Activated CD4-positive, alpha-beta T cell treated with anti-CD3 and anti-CD28 coated beads, Interleukin-2, amount 10 ng/mL, durations not matched to agents 7 days and 5 days (primary cell): ENCODE data around the gene HMOX2. TPM values are rescaled to one million over a fixed set of nuclear protein-coding genes. Genes with fewer than 3 reads are reported as not detected.

ENCODE experiments used
- CTCF ChIA-PET: fragments of 350-600 bp; sonication (Branson Sonifier 250); formaldehyde crosslinking; loops from one replicate; lab custom pipeline; 2021; ENCODE audit warnings: antibody characterized with exemption; lab: Charles Lee
- POLR2A ChIA-PET: fragments of 350-600 bp; sonication (Branson Sonifier 250); formaldehyde crosslinking; loops from one replicate; lab custom pipeline; 2021; ENCODE audit warnings: antibody characterized with exemption; lab: Charles Lee
- DNase-seq: peaks from one replicate; pipeline ENCODE4 v3.0.0-alpha.2; 2020
- H3K27ac Mint-ChIP-seq: one replicate; pipeline ENCODE4 v1.8.0; 2021; ENCODE audit warnings: mild to moderate bottlenecking, moderate library complexity, mixed read lengths
- H3K27me3 Mint-ChIP-seq: one replicate; pipeline ENCODE4 v1.8.0; 2021; ENCODE audit warnings: mixed read lengths
- H3K36me3 Mint-ChIP-seq: one replicate; pipeline ENCODE4 v1.8.0; 2021; ENCODE audit warnings: low read depth, mixed read lengths
- H3K4me1 Mint-ChIP-seq: one replicate; pipeline ENCODE4 v1.8.0; 2021; ENCODE audit warnings: mixed read lengths
- H3K4me3 Mint-ChIP-seq: one replicate; pipeline ENCODE4 v1.8.0; 2021; ENCODE audit warnings: mild to moderate bottlenecking, moderate library complexity, mixed read lengths
- H3K9me3 Mint-ChIP-seq: one replicate; pipeline ENCODE4 v1.8.0; 2021; ENCODE audit warnings: mixed read lengths
- total RNA-seq, 2 experiments: library from RNA; stranded (reverse); gene quantifications; one replicate each; pipeline ENCODE4 v1.2.3, GENCODE V29; 2021

The HMOX2 gene
- total RNA-seq, 2 experiments from 2014 or later: 86.3 to 107 TPM

DNA sequence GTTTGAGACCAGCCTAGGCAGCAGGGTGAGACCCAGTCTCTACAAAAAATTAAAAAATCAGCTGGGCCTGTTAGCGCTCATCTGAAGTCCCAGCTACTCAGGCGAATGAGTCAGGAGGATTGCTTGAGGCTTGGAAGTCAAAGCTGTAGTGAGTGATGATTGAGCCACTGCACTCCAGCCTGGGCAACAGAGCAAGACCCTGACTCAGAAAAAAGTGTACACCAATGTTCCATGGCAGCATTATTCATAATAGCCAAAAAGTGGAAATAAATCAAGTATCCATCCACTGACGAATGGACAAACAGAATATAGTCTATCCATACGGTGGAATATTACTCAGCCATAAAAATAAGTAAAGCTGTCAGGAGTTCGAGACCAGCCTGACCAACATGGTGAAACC, 4.3 kb upstream of the HMOX2 start:
- DNase-seq: no peak
- peaks cover 9% of the 10 kb centered on the region for H3K36me3 Mint-ChIP-seq
- no peaks in the 10 kb centered on the region for H3K27me3 Mint-ChIP-seq
- no peak overlapping the region for H3K4me3 Mint-ChIP-seq
- H3K27ac Mint-ChIP-seq: no peak overlapping the region
- peaks cover 22% of the 10 kb centered on the region for H3K4me1 Mint-ChIP-seq
- H3K9me3 Mint-ChIP-seq: no peaks in the 10 kb centered on the region
- POLR2A ChIA-PET: no interaction called here
- CTCF ChIA-PET: interaction anchor here (0.6 to 2.0 kb wide), 4 partner anchors 13 to 113 kb away, joined by 3 to 7 read pairs (median 6); no protein-coding TSS in a partner anchor

DNA sequence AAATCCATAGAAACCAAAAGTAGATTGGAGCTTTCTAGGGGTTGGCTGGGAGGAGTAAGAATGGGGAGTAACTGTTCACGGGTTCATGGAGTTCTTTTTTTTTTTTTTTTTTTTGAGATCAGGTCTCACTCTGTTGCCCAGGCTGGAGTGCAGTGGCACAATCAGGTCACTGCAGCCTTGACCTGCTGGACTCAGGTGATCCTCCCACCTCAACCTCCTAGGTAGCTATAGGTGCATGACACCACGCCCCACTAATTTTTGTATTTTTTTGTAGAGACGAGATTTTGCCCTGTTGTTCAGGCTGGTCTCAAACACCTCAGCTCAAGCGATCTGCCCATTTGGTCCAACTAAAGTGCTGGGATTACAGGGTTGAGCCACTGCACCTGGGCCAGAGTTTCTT, 3.3 kb upstream of the HMOX2 start:
- POLR2A ChIA-PET: no interaction called here
- CTCF ChIA-PET: interaction anchor here (1.0 to 1.2 kb wide), 3 partner anchors 14 to 102 kb away, joined by 3 to 6 read pairs (median 3); no protein-coding TSS in a partner anchor
- Mint-ChIP-seq H3K36me3 (peaks cover 12% of the 10 kb centered on the region), H3K27me3 (no peaks in the 10 kb centered on the region), H3K4me1 (peaks cover 26% of the 10 kb centered on the region), H3K27ac (no peak overlapping the region), H3K9me3 (no peaks in the 10 kb centered on the region), H3K4me3 (peak overlapping the region; percentile 0)
- no peak for DNase-seq

- Mint-ChIP-seq H3K27me3 (no peaks in the 10 kb centered on the region), H3K36me3 (peaks cover 16% of the 10 kb centered on the region), H3K27ac (peak within 1 kb of the TSS; percentile 91), H3K4me3 (peak within 1 kb of the TSS; percentile 94), H3K9me3 (no peaks in the 10 kb centered on the region), H3K4me1 (peaks cover 37% of the 10 kb centered on the region)
- POLR2A ChIA-PET: interaction anchor here (0.6 kb wide), 1 partner anchor 1269 kb away, joined by 4 read pairs; no protein-coding TSS in a partner anchor
- CTCF ChIA-PET: interaction anchor here (0.6 to 4.8 kb wide), 5 partner anchors 8 to 150 kb away, joined by 4 to 22 read pairs (median 4); partner anchors contain the start of gene MGRN1
- DNase-seq: peak; percentile 89
Observed at GRCh38 chr16:4474192-4474961, 1.8 kb upstream of the HMOX2 start, which contains the start of gene NMRAL1. NMRAL1 (minus strand) TSS chr16:4474625; CDS start chr16:4474132, 493 bp downstream.

- Mint-ChIP-seq H3K4me3 (peak overlapping the region; percentile 94), H3K9me3 (no peaks in the 10 kb centered on the region), H3K36me3 (peaks cover 23% of the 10 kb centered on the region), H3K4me1 (peaks cover 53% of the 10 kb centered on the region), H3K27me3 (no peaks in the 10 kb centered on the region), H3K27ac (peak overlapping the region; percentile 90)
- ChIA-PET CTCF (interaction anchor here (1.0 to 4.8 kb wide), 8 partner anchors 10 to 68 kb away, joined by 3 to 42 read pairs (median 4); partner anchors contain the start of gene CDIP1), POLR2A (interaction anchor here (0.9 kb wide), 1 partner anchor 10 kb away, joined by 3 read pairs; no protein-coding TSS in a partner anchor)
- peak; percentile 21 for DNase-seq
Observed at GRCh38 chr16:4477966-4478365, 1.8 kb downstream of the HMOX2 start.

DNA sequence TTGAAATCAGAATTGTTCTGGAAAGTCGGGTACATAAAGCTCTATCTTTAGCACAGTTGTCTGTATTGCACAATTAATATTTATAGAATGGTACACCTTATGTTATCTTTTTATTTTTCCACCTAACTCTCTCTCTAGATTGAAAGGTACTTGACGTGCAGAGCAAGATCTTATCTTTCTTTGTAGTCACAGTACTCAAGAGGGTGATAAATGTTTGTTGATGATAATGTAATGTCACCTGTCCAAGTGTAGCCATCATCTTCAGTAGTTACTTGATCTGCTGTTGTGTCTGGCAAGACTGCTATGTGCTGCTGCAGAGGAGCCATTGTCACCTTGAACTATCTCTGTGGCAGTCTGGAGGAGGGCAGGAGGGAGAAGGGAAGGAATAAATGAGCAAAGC, 5.3 kb downstream of the HMOX2 start:
- no peak overlapping the region for H3K4me3 Mint-ChIP-seq
- H3K27me3 Mint-ChIP-seq: no peaks in the 10 kb centered on the region
- H3K27ac Mint-ChIP-seq: peak overlapping the region; percentile 65
- peaks cover 47% of the 10 kb centered on the region for H3K36me3 Mint-ChIP-seq
- DNase-seq: no peak
- POLR2A ChIA-PET: no interaction called here
- H3K9me3 Mint-ChIP-seq: no peaks in the 10 kb centered on the region
- peaks cover 53% of the 10 kb centered on the region for H3K4me1 Mint-ChIP-seq
- CTCF ChIA-PET: no interaction called here

DNA sequence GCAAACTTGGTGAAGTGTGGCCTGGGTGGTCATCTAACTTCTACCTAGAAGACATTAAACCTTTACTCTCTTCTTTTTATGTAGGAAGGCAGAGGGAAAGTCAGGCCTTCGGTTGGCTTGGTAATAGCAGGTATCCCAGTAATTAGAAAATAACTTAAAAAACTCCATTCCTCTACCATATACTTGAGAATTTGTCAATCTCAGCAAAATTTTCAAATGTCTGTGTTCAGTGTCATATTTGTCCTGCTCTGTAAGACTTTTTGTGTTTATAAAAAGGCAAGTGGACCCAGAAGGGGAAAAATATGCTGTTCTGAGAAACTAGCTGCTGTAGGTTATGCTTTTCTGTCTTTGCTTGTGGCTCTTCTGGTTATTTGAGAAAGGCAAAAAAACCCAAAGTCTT, 5.8 kb downstream of the HMOX2 start:
- Mint-ChIP-seq H3K4me1 (peaks cover 57% of the 10 kb centered on the region), H3K36me3 (peaks cover 51% of the 10 kb centered on the region), H3K27ac (peak overlapping the region; percentile 65), H3K27me3 (no peaks in the 10 kb centered on the region), H3K4me3 (no peak overlapping the region), H3K9me3 (no peaks in the 10 kb centered on the region)
- POLR2A ChIA-PET: no interaction called here
- CTCF ChIA-PET: interaction anchor here (1.1 to 1.5 kb wide), 2 partner anchors 26 to 142 kb away, joined by 3 read pairs; partner anchors contain the start of gene MGRN1
- DNase-seq: no peak

- ChIA-PET CTCF (interaction anchor here (0.5 to 4.8 kb wide), 7 partner anchors 9 to 582 kb away, joined by 3 to 42 read pairs (median 3); partner anchors contain the start of gene HMOX2), POLR2A (interaction anchor here (0.5 to 0.6 kb wide), 3 partner anchors 10 to 19 kb away, joined by 3 read pairs; partner anchors contain the start of gene HMOX2)
- Mint-ChIP-seq H3K4me1 (peaks cover 76% of the 10 kb centered on the region), H3K36me3 (peaks cover 69% of the 10 kb centered on the region), H3K27ac (peak overlapping the region; percentile 96), H3K4me3 (no peak overlapping the region), H3K27me3 (no peaks in the 10 kb centered on the region), H3K9me3 (no peaks in the 10 kb centered on the region)
- DNase-seq: no peak
Observed at GRCh38 chr16:4486126-4486893, 10.1 kb downstream of the HMOX2 start.

DNA sequence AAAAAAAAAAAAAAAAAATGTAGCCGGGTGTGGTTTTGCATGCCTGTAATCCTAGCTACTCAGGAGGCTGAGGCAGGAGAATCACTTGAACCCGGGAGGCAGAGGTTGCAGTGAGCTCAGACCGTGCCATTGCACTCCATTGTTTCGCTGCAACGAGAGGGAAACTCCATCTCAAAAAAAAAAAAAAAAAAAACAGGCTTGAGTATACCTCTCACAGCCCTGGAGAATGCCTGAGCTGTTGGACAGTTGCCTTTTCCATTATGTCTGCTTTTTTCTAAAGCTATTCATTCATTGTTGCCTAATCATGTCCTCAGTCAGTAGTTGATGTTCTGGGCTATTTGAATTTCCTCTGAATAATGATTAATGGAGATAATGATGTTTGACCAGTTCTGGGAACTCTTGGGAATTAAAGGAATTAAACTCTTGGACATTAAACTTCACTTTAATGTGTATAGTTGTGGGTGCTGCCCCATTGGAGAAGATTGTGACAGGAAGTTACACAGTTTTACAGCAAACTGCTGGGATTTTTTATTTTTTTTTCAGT, 11.8 kb downstream of the HMOX2 start:
- ChIA-PET POLR2A (interaction anchor here (0.9 to 1.2 kb wide), 2 partner anchors 10 to 11 kb away, joined by 3 to 5 read pairs; no protein-coding TSS in a partner anchor), CTCF (interaction anchor here (0.6 to 4.8 kb wide), 8 partner anchors 10 to 137 kb away, joined by 3 to 42 read pairs (median 4); partner anchors contain the start of genes CDIP1, HMOX2 and NMRAL1)
- peak overlapping the region; percentile 96 for H3K27ac Mint-ChIP-seq
- H3K4me1 Mint-ChIP-seq: peaks cover 66% of the 10 kb centered on the region
- H3K27me3 Mint-ChIP-seq: no peaks in the 10 kb centered on the region
- DNase-seq: no peak
- no peaks in the 10 kb centered on the region for H3K9me3 Mint-ChIP-seq
- peaks cover 71% of the 10 kb centered on the region for H3K36me3 Mint-ChIP-seq
- H3K4me3 Mint-ChIP-seq: peak overlapping the region; percentile 64

DNA sequence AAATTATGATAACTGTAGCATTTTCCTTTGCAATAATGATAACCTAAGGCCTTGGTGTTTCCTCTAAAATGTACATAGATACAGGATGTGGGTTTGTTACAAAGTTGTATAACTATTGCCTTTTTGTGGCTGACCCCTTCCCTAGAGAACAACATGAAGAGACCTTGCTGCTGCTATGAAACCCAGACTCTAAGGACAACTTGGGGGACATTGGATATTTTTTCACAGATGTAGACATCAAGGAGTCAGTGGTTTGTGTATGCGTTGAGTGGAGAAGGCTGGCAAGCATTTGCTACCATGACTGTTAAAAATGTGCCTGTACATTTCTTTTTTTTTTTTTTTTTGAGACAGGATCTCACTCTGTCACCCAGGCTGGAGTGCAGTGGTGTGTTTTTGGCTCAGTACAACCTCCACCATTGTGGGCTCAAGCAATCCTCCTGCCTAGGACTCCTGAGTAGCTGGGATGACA, 12.3 kb downstream of the HMOX2 start:
- Mint-ChIP-seq H3K4me3 (peak overlapping the region; percentile 64), H3K27ac (peak overlapping the region; percentile 96), H3K4me1 (peaks cover 68% of the 10 kb centered on the region), H3K9me3 (no peaks in the 10 kb centered on the region), H3K27me3 (no peaks in the 10 kb centered on the region), H3K36me3 (peaks cover 71% of the 10 kb centered on the region)
- ChIA-PET CTCF (interaction anchor here (0.6 to 6.2 kb wide), 6 partner anchors 11 to 137 kb away, joined by 3 to 42 read pairs (median 5); partner anchors contain the start of gene HMOX2), POLR2A (interaction anchor here (0.9 to 1.2 kb wide), 2 partner anchors 10 to 11 kb away, joined by 3 to 5 read pairs; no protein-coding TSS in a partner anchor)
- peak; percentile 53 for DNase-seq

DNA sequence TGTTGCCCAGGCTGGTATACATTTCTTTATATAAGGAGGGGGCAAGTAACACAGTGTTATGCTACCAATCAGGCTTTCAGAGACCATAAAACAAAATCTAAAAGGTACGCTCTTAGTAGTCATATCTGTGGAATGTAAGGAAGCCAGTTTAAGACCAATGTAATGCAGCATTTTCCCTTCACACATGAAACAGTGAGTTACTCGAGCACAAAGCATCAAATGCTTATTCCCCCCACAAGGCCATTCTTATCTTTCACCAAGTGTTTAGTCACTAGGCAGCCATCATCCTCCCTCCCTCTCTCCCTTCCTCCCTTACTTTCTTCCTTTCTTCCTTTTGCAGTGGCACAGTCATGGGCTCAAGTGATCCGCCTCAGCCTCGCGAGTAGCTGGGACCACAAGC, 12.8 kb downstream of the HMOX2 start:
- Mint-ChIP-seq H3K27me3 (no peaks in the 10 kb centered on the region), H3K27ac (peak overlapping the region; percentile 96), H3K9me3 (no peaks in the 10 kb centered on the region), H3K4me1 (peaks cover 71% of the 10 kb centered on the region), H3K36me3 (peaks cover 69% of the 10 kb centered on the region), H3K4me3 (peak overlapping the region; percentile 64)
- CTCF ChIA-PET: interaction anchor here (0.7 to 6.2 kb wide), 4 partner anchors 11 to 73 kb away, joined by 3 to 42 read pairs (median 20); partner anchors contain the start of genes CORO7 and HMOX2
- DNase-seq: no peak
- POLR2A ChIA-PET: interaction anchor here (0.6 kb wide), 1 partner anchor 47 kb away, joined by 3 read pairs; no protein-coding TSS in a partner anchor

- Mint-ChIP-seq H3K9me3 (no peaks in the 10 kb centered on the region), H3K4me3 (no peak overlapping the region), H3K27ac (peak overlapping the region; percentile 41), H3K36me3 (peaks cover 52% of the 10 kb centered on the region), H3K4me1 (peaks cover 75% of the 10 kb centered on the region), H3K27me3 (no peaks in the 10 kb centered on the region)
- DNase-seq: no peak
- POLR2A ChIA-PET: no interaction called here
- CTCF ChIA-PET: interaction anchor here (1.9 to 6.2 kb wide), 2 partner anchors 9 to 14 kb away, joined by 9 to 36 read pairs; no protein-coding TSS in a partner anchor
Observed at GRCh38 chr16:4491898-4492297, 15.7 kb downstream of the HMOX2 start.
